Activated T-cell treated with anti-CD3 and anti-CD28 coated beads, Interleukin-2, amount 50 U/mL, for 4 hours (primary cell): Measurements from ENCODE around the gene CD300LB. TPM values are rescaled to one million over a fixed set of nuclear protein-coding genes. Genes with fewer than 3 reads are reported as not detected.
A peak's percentile ranks its signal among the peaks of the same experiment; 100 is the strongest.
"Not testable (repeated sequence)": the region's sequence is repeated elsewhere in the genome, so short reads cannot be mapped to it uniquely, and the experiment has no call there.

ENCODE experiments used
- ATAC-seq, 2 donors: fragments of 200-7000 bp; cut with Tn5 transposase; one replicate each; pipeline ENCODE4 v1.10.0; 2021
- DNase-seq: peaks from one replicate; pipeline ENCODE4 v3.0.0-alpha.2; 2020
- H3K27me3 Mint-ChIP-seq: one replicate; pipeline ENCODE4 v1.8.0; 2021; ENCODE audit warnings: low read depth, mixed read lengths
- H3K36me3 Mint-ChIP-seq: one replicate; pipeline ENCODE4 v1.8.0; 2022; ENCODE audit warnings: mixed read lengths; ENCODE audit not compliant: insufficient read depth
- H3K4me1 Mint-ChIP-seq: one replicate; pipeline ENCODE4 v1.8.0; 2021; ENCODE audit warnings: low read depth, mixed read lengths
- H3K4me3 Mint-ChIP-seq: one replicate; pipeline ENCODE4 v1.8.0; 2021; ENCODE audit warnings: mild to moderate bottlenecking, moderate library complexity, mixed read lengths
- H3K9me3 Mint-ChIP-seq: one replicate; pipeline ENCODE4 v1.8.0; 2021; ENCODE audit warnings: mixed read lengths
- total RNA-seq, 3 donors: library from RNA; stranded (reverse); gene quantifications; one replicate each; pipeline ENCODE4 v1.2.1, GENCODE V29; 2021

Gene CD300LB
- total RNA-seq, 3 donors from 2014 or later, result not detected

DNA sequence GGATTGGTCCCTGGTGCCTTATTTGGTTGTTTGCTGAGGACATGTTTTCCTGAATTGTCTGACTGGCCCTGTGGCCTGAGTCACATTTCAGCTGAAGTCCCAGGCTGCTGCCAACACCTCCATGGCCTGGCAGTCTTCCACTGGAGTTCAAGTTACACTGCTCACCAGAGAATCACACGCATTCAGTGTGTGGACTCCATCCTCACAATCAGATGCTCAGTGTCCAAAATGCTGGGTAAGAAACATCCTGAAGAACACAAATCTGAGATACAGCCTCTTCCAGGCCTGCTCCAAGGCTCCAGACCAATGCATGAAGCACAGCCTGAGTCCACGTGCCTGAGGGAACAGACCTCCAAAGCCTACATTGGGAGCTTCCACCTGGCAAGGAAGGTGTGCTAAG lies 19.2 kb downstream of the CD300LB start:
- Mint-ChIP-seq H3K4me3 (no peak overlapping the region), H3K36me3 (peaks cover 9% of the 10 kb centered on the region), H3K9me3 (peaks cover 10% of the 10 kb centered on the region), H3K27me3 (peaks cover 22% of the 10 kb centered on the region), H3K4me1 (peaks cover 22% of the 10 kb centered on the region)
- ATAC-seq (no peak), DNase-seq (no peak)

GRCh38 chr17:74508156-74508555 lies 23.1 kb downstream of the CD300LB start:
- H3K4me3 Mint-ChIP-seq, result no peak overlapping the region
- no peaks in the 10 kb centered on the region for H3K36me3 Mint-ChIP-seq
- H3K9me3 Mint-ChIP-seq, result no peaks in the 10 kb centered on the region
- DNase-seq, result no peak
- ATAC-seq, result no peak
- H3K4me1 Mint-ChIP-seq, result peaks cover 13% of the 10 kb centered on the region
- H3K27me3 Mint-ChIP-seq, result peaks cover 9% of the 10 kb centered on the region

DNA sequence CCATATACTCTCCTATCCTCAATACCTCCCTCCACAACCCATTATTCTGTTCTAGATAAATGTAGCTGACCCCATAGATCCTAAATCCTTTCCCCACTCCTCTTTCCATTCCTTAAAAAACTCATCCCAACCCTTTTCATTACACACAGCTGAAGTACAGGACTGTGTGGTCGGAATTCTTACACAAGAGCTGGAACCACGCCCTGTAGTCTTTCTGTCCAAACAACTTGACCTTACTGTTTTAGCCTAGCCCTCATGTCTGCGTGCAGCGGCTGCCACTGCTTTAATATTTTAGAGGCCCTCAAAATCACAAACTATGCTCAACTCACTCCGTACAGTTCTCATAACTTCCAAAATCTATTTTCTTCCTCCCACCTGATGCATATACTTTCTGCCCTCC lies 27.3 kb downstream of the CD300LB start:
- not testable (repeated sequence) for H3K4me3 Mint-ChIP-seq, H3K27me3 Mint-ChIP-seq

DNA sequence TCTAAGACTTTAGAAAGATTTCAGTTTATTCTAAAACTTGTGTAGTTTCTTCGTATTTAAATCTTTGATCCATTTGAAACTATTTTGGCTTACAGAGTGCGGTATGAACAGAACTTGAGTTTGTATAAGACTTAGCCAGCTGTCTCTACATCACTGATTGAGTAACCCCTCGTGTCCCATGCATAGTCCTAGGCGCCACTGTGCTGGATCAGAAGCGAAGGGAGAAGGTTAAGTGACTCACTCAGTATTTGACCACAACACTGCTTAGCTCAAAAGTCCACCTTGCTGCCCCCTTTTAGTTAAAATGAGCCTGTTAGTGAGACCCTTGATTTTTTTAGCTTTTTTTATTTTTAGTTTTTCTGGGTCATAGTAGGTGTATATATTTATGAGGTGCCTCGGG lies 28.4 kb downstream of the CD300LB start:
- ATAC-seq (no peak), DNase-seq (no peak)
- H3K4me1 Mint-ChIP-seq, result no peaks in the 10 kb centered on the region
- H3K9me3 Mint-ChIP-seq, result no peaks in the 10 kb centered on the region
- no peak overlapping the region for H3K4me3 Mint-ChIP-seq
- no peaks in the 10 kb centered on the region for H3K36me3 Mint-ChIP-seq
- no peaks in the 10 kb centered on the region for H3K27me3 Mint-ChIP-seq

More for the DNA sequence above, 27.3 kb downstream of the CD300LB start:
- not testable (repeated sequence) for H3K9me3 Mint-ChIP-seq, H3K36me3 Mint-ChIP-seq, H3K4me1 Mint-ChIP-seq, DNase-seq, ATAC-seq

GRCh38 chr17:74499992-74500391 lies 31.3 kb downstream of the CD300LB start:
- DNase-seq, result no peak
- Mint-ChIP-seq H3K36me3 (no peaks in the 10 kb centered on the region), H3K4me1 (no peaks in the 10 kb centered on the region), H3K4me3 (no peak overlapping the region), H3K9me3 (no peaks in the 10 kb centered on the region), H3K27me3 (no peaks in the 10 kb centered on the region)
- ATAC-seq, result no peak

GRCh38 chr17:74497471-74497870 lies 33.8 kb downstream of the CD300LB start:
- no peaks in the 10 kb centered on the region for H3K9me3 Mint-ChIP-seq
- no peak overlapping the region for H3K4me3 Mint-ChIP-seq
- no peaks in the 10 kb centered on the region for H3K27me3 Mint-ChIP-seq
- peaks cover 3% of the 10 kb centered on the region for H3K4me1 Mint-ChIP-seq
- H3K36me3 Mint-ChIP-seq, result no peaks in the 10 kb centered on the region
- ATAC-seq (no peak), DNase-seq (no peak)

DNA sequence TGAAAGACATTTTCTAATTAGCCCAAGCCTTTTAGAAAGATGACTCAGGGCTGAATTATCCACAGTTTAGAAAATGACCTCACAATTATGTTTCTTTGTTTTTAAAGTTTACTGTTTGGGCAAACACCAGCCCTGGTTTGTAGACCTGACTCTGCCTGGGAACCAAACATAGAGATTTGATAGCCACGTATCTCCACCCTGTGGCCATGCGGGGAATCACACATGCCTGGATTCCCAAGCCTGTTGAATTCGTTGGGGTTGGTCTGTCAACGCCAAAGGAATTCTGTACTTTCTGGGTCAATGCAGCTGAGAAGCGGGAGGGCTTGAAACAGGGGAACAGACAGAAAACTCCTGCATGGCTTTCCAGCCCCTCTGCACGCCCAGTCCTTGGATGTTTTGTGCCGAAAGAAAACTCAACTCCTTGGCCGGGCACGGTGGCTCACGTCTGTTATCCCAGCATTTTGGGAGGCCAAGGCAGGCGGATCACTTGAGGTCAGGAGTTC lies 37.9 kb downstream of the CD300LB start:
- Mint-ChIP-seq H3K9me3 (peaks cover 7% of the 10 kb centered on the region), H3K4me1 (peaks cover 11% of the 10 kb centered on the region), H3K36me3 (peaks cover 8% of the 10 kb centered on the region), H3K4me3 (no peak overlapping the region), H3K27me3 (no peaks in the 10 kb centered on the region)
- peak; percentile 63 to 65 for ATAC-seq
- DNase-seq, result peak; percentile 63

- DNase-seq (no peak), ATAC-seq (no peak)
- H3K36me3 Mint-ChIP-seq, result peaks cover 16% of the 10 kb centered on the region
- peaks cover 11% of the 10 kb centered on the region for H3K4me1 Mint-ChIP-seq
- no peak overlapping the region for H3K4me3 Mint-ChIP-seq
- no peaks in the 10 kb centered on the region for H3K27me3 Mint-ChIP-seq
- peaks cover 7% of the 10 kb centered on the region for H3K9me3 Mint-ChIP-seq
These were observed 39.6 kb downstream of the CD300LB start for GRCh38 chr17:74491626-74492025.

DNA sequence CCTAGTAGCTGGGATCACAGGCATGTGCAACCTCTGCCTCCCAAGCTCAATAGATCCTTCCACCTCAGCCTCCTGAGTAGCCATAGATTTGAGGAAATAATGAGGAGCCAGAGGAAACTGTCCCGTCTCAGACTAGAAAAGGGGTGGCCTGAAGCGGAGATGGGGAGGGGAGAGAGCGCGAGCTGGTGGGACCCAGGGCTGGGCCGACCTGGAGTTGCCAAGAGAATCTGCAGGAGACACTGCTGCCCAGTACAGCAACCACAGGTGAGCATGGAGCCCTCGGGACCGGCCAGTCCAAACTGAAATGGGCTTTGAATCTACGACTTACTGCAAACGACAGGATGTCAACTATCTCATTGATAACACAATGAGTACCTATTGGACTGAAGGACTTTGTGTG lies 40.6 kb downstream of the CD300LB start:
- no peak for DNase-seq
- no peak for ATAC-seq
- peaks cover 18% of the 10 kb centered on the region for H3K36me3 Mint-ChIP-seq
- H3K4me3 Mint-ChIP-seq, result no peak overlapping the region
- H3K9me3 Mint-ChIP-seq, result peaks cover 7% of the 10 kb centered on the region
- H3K4me1 Mint-ChIP-seq, result peaks cover 11% of the 10 kb centered on the region
- H3K27me3 Mint-ChIP-seq, result no peaks in the 10 kb centered on the region

DNA sequence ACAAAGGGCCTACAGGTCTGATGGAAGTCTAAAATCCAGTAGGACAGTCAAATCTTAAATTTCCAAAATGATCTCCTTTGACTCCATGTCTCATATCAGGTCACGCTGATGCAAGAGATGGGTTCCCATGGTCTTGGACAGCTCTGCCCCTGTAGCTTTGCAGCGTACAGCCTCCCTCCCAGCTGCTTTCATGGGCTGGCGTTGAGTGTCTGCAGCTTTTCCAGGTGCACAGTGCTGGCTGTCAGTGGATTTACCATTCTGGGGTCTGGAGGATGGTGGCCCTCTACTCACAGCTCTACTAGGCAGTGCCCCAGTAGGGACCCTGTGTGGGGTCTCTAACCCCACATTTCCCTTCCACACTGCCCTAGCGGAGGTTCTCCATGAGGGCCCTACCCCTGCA lies 43.0 kb downstream of the CD300LB start:
- H3K27me3 Mint-ChIP-seq, H3K9me3 Mint-ChIP-seq, H3K4me3 Mint-ChIP-seq, DNase-seq, H3K4me1 Mint-ChIP-seq, ATAC-seq: not testable (repeated sequence)
- H3K36me3 Mint-ChIP-seq, result peaks cover 18% of the 10 kb centered on the region

GRCh38 chr17:74485841-74486240 lies 45.4 kb downstream of the CD300LB start:
- H3K4me1 Mint-ChIP-seq, result peaks cover 7% of the 10 kb centered on the region
- peaks cover 24% of the 10 kb centered on the region for H3K36me3 Mint-ChIP-seq
- H3K4me3 Mint-ChIP-seq, result no peak overlapping the region
- H3K27me3 Mint-ChIP-seq, result no peaks in the 10 kb centered on the region
- no peak for ATAC-seq
- no peak for DNase-seq
- H3K9me3 Mint-ChIP-seq, result peaks cover 7% of the 10 kb centered on the region

GRCh38 chr17:74485022-74485743 lies 46.1 kb downstream of the CD300LB start:
- no peaks in the 10 kb centered on the region for H3K27me3 Mint-ChIP-seq
- H3K9me3 Mint-ChIP-seq, result peaks cover 7% of the 10 kb centered on the region
- DNase-seq (no peak), ATAC-seq (no peak)
- H3K4me1 Mint-ChIP-seq, result peaks cover 8% of the 10 kb centered on the region
- H3K4me3 Mint-ChIP-seq, result no peak overlapping the region
- H3K36me3 Mint-ChIP-seq, result peaks cover 24% of the 10 kb centered on the region

GRCh38 chr17:74484066-74484465 lies 47.2 kb downstream of the CD300LB start:
- H3K36me3 Mint-ChIP-seq, result peaks cover 20% of the 10 kb centered on the region
- H3K27me3 Mint-ChIP-seq, result no peaks in the 10 kb centered on the region
- ATAC-seq (no peak), DNase-seq (no peak)
- peaks cover 4% of the 10 kb centered on the region for H3K9me3 Mint-ChIP-seq
- H3K4me1 Mint-ChIP-seq, result peaks cover 14% of the 10 kb centered on the region
- no peak overlapping the region for H3K4me3 Mint-ChIP-seq

- ATAC-seq (no peak), DNase-seq (no peak)
- peaks cover 8% of the 10 kb centered on the region for H3K36me3 Mint-ChIP-seq
- no peak overlapping the region for H3K4me3 Mint-ChIP-seq
- H3K4me1 Mint-ChIP-seq, result peaks cover 34% of the 10 kb centered on the region
- no peaks in the 10 kb centered on the region for H3K27me3 Mint-ChIP-seq
- H3K9me3 Mint-ChIP-seq, result peaks cover under 1% of the 10 kb centered on the region
These were observed 49.7 kb downstream of the CD300LB start for GRCh38 chr17:74481621-74482020.

- no peaks in the 10 kb centered on the region for H3K27me3 Mint-ChIP-seq
- ATAC-seq (no peak), DNase-seq (no peak)
- peaks cover 39% of the 10 kb centered on the region for H3K4me1 Mint-ChIP-seq
- H3K4me3 Mint-ChIP-seq, result no peak overlapping the region
- peaks cover 7% of the 10 kb centered on the region for H3K9me3 Mint-ChIP-seq
- H3K36me3 Mint-ChIP-seq, result peaks cover 13% of the 10 kb centered on the region
These were observed 51.0 kb downstream of the CD300LB start for GRCh38 chr17:74480290-74480689.
